UCSD-AML1 (cell line): ENCODE measurements around the gene DYNC2LI1.

Experiments
- DNase-seq: peaks from one replicate; lab custom pipeline; 2025; ENCODE audit not compliant: unreplicated experiment; lab: John Stamatoyannopoulos, UW

The DYNC2LI1 gene

DNA sequence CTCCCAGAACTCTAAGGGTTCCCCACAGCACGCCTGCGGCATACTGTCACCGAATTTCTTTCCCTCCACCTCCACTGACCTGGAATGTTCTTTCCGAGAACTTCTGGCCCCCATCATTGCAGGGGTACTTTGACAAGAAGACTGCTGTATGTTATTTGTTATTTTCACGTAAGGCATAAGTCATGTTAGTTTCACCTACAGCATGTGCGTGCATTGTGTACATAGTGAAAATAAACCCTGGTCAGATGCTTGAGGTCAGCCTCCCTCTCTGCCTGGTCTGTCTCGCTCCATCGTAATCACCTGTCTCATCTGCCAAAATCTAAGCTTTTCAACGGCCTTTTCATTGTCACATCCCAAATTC lies 69.0 kb downstream of the DYNC2LI1 start:
- no peak for DNase-seq

GRCh38 chr2:43845181-43845580 lies 71.3 kb downstream of the DYNC2LI1 start:
- DNase-seq = no peak

- no peak for DNase-seq
These were observed 72.4 kb downstream of the DYNC2LI1 start for GRCh38 chr2:43846140-43846793.

DNA sequence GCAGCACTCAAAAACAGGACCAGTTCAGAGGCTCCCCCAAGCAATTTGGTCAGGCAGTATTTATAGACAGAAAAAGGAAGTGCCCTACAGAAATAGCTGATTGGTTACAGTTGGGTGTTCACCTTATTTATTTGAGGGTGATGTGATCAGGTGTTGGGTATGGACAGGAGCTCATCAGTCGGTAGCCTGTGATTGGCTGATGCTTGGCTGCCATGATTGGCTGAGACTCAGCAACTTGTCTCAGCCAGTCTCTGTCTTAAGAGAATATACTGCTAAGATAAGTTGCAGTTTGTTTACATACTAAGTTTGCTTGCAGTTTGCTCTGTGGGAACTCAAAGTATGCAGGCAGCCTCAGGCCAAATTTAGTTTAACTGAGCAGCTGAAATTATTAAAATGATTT lies 74.4 kb downstream of the DYNC2LI1 start:
- DNase-seq = no peak

GRCh38 chr2:43851011-43851980 lies 77.5 kb downstream of the DYNC2LI1 start:
- DNase-seq = no peak

- no peak for DNase-seq
These were observed 78.4 kb downstream of the DYNC2LI1 start for GRCh38 chr2:43852196-43852730.

- no peak for DNase-seq
These were observed 79.6 kb downstream of the DYNC2LI1 start for GRCh38 chr2:43853141-43854081.

DNA sequence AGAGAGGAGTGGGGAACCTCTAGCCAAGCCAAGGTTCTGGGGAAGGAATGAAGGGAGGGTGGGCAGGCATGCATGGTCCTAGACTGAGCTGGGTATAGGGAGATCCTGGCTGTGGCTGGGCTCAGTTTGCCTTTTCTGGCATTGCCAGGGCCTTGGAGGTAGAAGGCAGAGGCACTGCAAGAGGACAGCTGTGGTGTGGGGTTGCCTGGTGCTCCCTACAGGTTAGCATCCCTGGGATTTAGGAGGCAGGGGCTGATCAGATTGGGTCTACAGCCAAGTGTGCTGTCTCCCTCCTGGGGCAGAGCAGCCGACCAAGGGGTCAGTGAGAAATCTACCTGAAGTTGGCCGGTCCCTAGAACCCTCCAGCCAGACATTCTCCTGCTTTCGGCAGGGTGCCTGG lies 80.8 kb downstream of the DYNC2LI1 start:
- DNase-seq = no peak

GRCh38 chr2:43855292-43855691 lies 81.5 kb downstream of the DYNC2LI1 start:
- DNase-seq = no peak
